A673 (cell line): ENCODE results near the gene FEM1C.

Experiments used
- EZH2 ChIP-seq: fragments of 200-600 bp; sonication (generic); IDR thresholded peaks from 2 replicates; pipeline ENCODE4 v1.6.1; 2017; ENCODE audit warnings: borderline replicate concordance, low read depth, mild to moderate bottlenecking, mixed read lengths, antibody characterized with exemption, low read length; ENCODE audit not compliant: poor library complexity, severe bottlenecking
- TF ChIP-seq, protein P1 (sequence below): fragments of 300-800, 200-600 bp; sonication (generic); conservative IDR thresholded peaks from 2 replicates; pipeline ENCODE4 v1.5.1; 2017; ENCODE audit warnings: low read depth, mild to moderate bottlenecking, antibody characterized with exemption, low read length, moderate library complexity, mixed read lengths

DNA sequence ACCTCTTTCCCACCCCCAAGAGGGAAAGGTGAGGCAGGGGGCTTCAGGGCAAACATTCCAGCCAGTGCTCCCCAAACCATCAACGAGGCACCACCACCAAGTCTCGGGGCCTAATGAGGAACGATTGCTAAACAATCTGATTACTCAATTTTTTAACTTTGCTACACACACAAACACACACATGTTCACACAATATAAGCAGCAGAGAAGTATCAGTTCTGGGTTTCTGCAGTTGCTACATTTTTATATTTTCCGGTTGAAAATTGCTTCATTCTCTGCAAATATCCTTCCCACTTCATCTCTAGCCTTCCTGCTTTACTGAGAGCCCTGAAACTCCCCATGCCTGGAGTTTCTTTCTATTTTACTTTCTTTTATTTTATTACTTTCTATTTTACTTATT is 60.2 kb downstream of the FEM1C start:
- TF ChIP-seq, protein P1, sequence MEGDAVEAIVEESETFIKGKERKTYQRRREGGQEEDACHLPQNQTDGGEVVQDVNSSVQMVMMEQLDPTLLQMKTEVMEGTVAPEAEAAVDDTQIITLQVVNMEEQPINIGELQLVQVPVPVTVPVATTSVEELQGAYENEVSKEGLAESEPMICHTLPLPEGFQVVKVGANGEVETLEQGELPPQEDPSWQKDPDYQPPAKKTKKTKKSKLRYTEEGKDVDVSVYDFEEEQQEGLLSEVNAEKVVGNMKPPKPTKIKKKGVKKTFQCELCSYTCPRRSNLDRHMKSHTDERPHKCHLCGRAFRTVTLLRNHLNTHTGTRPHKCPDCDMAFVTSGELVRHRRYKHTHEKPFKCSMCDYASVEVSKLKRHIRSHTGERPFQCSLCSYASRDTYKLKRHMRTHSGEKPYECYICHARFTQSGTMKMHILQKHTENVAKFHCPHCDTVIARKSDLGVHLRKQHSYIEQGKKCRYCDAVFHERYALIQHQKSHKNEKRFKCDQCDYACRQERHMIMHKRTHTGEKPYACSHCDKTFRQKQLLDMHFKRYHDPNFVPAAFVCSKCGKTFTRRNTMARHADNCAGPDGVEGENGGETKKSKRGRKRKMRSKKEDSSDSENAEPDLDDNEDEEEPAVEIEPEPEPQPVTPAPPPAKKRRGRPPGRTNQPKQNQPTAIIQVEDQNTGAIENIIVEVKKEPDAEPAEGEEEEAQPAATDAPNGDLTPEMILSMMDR: no peak
- no peak for TF ChIP-seq EZH2
